Activated gamma-delta T cell treated with Interleukin-2 at 50 U/mL for 16 hours (primary cell): ENCODE data around the gene TMEM82.

ENCODE experiments used
- DNase-seq: peaks from one replicate; pipeline ENCODE4 v3.0.0-alpha.2; 2020

TMEM82 gene

DNA sequence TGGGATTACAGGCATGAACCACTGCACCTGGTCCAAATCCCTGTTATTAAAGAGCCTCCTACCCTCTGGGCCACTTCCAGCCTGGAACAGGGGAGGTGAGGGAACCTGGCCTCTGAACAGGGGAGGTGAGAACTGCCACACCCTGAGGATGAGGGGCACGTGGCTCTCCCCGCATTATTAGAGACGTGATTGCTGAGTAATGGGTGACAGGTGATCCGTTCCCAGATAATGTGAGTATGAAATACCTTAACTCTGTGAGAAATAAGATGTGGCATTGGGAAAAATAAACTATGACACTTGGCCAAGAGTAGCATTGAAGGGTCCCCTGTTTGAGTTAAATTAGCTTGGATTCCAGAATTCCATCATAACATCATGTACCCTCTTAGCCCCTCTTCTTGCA, 19.9 kb upstream of the TMEM82 start:
- DNase-seq = no peak

DNA sequence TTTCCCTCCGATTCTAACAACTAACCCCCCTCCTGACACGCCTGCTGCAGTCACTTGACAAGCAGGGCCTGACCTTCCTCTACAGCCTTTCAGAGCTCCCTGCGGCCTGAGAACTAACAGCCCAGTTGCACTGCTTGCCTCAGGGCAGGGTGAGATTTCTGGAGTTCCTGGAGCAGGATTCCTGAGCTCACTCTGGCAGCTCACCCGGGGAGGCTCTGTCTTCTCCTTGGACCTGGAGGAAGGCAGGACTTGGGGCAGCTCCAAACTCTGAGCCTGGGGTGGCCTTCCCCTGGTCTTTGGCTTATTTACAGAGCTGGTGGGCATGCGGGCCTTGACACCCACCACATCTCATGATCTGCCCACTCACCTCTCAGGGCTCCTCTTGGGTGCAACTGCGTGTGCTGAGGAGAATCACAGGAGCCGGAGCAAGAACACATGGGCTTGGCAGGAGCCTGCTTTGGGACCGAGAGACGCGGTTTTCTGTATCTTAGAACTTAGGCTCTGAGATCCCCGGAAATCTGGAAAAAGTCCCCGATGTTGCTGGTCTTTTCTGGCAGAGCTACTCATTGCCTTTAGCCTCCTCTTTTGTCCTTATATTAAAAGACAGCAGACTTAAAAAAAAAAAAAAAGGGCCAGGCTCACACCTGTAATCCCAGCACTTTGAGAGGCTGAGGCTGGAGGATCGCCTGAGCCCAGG, 19.3 kb upstream of the TMEM82 start:
- no peak for DNase-seq

GRCh38 chr1:15723631-15724246, 18.6 kb upstream of the TMEM82 start:
- DNase-seq = no peak

DNA sequence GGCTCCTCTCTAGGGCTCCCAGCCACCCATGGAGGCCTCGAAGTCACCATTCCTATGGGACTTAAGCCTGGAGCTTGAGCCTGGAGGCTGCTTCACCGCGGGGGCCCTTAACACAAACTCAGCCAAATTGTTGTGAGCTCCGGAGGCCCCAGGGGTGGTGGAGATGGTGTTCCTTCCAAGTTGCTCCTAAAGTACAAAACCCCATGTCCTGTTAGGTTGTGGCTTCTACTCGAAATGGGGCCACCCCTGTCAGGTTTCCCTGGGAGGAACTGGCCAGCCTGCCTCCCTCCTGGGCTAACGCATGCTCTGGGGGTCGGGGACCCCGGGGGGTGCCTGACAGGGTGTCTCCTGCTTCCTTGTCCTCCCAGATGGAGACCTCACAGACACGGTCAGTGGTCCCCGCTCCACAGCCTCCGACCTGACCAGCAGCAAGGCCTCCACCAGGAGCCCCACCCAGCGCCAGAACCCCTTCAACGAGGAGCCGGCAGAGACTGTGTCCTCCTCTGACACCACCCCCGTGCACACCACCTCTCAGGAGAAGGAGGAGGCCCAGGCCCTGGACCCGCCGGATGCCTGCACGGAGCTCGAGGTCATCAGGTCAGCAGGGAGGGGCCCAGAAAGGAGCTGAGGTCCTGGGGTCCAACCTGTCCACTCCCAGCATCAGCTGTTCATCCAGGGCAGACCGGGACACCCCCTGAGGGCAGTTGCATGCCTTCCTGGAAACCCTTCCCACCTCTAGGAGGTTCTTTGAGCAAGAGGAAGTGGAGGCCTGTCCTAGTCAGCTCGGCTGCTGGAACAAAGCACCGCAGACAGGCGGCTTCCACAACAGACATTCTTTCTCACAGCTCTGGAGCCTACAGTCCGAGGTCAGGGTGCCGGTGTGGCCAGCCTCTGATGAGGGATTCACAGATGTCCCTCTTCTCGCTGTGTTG, 17.1 kb upstream of the TMEM82 start:
- DNase-seq = no peak

DNA sequence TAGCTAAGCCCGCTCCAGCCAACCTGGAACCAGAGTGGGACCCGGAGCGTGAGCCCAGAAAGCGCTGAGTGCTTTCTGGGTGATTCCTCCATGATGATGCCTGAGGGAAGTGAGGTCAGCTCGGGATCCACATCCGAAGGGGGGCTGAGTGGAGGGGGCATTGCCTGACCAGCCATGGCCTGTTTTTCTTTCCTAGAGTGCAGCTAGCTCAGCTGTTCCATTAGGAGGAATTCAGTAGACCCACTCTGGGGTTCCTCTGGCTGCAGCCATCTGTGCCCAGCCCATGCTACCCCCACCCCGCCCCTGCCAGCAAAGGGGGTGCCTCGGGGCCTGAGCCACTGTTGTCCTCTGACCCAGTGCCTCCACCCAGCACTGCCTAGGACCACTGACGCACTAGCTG, 15.8 kb upstream of the TMEM82 start:
- DNase-seq = no peak

DNA sequence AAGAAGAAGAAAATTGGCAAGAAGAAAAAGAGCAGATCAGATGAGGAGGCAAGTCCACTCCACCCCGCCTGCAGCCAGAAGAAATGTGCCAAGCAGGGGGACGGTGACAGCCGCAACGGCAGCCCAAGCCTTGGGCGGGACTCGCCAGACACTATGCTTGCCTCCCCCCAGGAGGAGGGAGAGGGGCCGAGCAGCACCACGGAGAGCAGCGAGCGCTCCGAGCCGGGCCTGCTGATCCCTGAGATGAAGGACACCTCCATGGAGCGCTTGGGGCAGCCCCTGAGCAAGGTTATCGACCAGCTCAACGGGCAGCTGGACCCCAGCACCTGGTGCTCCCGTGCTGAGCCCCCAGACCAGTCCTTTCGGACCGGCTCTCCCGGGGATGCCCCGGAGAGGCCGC, 15.3 kb upstream of the TMEM82 start:
- no peak for DNase-seq

DNA sequence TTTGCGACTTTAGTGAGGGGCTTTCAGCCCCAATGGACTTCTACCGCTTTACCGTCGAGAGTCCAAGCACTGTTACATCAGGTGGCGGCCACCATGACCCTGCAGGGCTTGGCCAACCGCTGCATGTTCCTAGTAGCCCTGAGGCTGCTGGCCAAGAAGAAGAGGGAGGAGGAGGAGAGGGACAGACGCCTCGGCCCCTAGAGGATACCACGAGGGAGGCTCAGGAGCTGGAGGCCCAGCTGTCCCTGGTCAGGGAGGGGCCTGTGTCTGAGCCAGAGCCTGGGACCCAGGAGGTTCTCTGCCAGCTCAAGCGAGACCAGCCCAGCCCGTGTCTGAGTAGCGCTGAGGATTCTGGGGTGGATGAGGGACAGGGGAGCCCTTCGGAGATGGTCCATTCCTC, 14.9 kb upstream of the TMEM82 start:
- no peak for DNase-seq

DNA sequence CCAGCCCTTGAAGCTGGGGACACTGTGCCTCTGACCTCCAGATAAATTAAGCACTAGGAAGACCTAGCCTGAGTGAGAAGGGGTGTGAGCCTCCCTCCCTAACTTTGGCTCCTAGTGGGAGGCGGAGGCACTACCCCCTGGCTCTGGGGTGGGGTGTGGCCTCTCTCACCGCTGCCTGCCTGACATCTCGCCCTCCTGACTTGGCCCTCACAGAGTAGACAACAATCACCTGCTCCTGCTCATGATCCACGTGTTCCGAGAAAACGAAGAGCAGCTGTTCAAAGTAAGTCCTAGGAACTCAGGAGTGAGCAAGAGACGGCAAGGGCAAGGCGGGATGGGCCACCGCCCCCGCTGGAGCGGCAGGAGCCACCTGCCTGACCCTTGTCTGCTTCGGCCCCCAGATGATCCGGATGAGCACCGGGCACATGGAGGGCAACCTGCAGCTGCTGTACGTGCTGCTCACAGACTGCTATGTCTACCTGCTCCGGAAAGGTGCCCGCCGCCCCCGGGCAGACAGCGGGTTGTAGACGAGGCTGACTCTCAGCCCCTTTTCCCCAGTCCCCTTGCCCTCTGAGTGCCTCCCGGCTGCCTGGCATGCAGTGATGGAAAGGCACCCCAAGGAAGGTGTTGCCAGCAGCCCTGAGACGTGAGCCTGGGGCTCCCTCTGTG, 14.3 kb upstream of the TMEM82 start:
- no peak for DNase-seq

GRCh38 chr1:15728937-15729657, 13.2 kb upstream of the TMEM82 start:
- DNase-seq = no peak

GRCh38 chr1:15730423-15730822, 11.9 kb upstream of the TMEM82 start:
- no peak for DNase-seq

DNA sequence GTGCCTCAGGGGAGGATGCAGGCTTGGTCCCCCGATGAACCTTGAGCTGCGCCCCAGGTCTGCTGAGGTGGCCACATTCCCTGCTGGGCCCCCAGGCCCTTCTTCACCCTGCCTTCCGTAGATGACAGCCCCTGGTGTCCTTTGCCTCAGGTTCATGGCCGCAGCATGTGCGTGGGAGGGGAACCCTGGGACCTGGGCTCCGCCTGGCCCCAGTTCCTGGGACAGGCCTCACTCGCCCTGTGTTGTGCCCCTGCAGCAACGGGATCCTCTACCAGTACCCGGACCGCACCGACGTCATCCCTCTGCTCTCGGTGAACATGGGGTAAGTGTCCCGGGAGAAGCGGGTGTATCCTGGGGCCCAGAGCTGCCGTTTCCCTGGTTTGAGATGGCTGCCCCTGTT, 11.4 kb upstream of the TMEM82 start:
- no peak for DNase-seq

DNA sequence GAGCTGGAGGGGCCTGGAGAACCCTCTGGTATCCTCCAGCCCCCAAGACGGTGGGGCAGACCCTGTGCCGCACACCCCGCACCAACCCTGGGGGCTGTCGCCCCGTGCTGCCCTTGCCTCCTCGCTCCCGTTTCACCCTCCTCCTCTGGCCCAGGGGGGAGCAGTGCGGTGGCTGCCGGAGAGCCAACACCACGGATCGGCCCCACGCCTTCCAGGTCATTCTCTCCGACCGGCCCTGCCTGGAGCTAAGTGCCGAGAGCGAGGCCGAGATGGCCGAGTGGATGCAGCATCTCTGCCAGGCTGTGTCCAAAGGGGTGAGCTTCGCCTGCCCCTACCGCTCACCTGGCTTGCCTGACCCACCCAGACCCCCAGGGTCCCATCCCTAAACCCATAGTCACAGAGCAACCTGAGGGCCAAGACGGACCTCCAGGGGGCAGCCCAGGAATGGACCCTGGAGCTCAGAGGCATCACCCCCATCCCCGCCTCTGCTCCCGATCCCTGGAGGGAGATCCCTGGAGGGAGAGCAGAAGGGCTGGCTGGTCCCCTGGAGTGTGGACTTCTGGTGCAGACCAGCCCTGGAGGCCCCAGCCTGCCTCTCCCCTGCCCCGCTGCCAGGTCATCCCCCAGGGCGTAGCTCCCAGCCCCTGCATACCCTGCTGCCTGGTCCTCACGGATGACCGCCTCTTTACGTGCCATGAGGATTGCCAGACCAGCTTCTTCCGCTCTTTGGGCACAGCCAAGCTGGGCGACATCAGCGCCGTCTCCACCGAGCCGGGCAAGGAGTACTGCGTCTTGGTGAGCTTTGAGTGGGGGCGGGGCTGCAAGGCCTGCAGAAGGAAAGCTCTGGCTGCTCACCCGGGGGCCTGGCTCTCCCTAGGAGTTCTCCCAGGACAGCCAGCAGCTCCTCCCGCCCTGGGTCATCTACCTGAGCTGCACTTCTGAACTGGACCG, 10.3 kb upstream of the TMEM82 start:
- no peak for DNase-seq

- DNase-seq = no peak
Observed at GRCh38 chr1:15732686-15733081, 9.6 kb upstream of the TMEM82 start.

- DNase-seq = no peak
Observed at GRCh38 chr1:15733218-15733725, 9.0 kb upstream of the TMEM82 start.

- no peak for DNase-seq
Observed at GRCh38 chr1:15733726-15734226, 8.5 kb upstream of the TMEM82 start.

- DNase-seq = no peak
Observed at GRCh38 chr1:15734296-15734695, 8.0 kb upstream of the TMEM82 start.

- DNase-seq = no peak
Observed at GRCh38 chr1:15734901-15735300, 7.4 kb upstream of the TMEM82 start.

GRCh38 chr1:15735304-15736037, 6.8 kb upstream of the TMEM82 start:
- DNase-seq = no peak

GRCh38 chr1:15736038-15736891, 6.0 kb upstream of the TMEM82 start, which contains the start of gene SLC25A34:
TSS of gene SLC25A34 (plus strand) at chr1:15736258. CDS start at chr1:15736486, 228 bp downstream.
- DNase-seq = no peak
